ENCODE data around the gene ANKRD61. TPM values are rescaled to one million over a fixed set of nuclear protein-coding genes. Genes with fewer than 3 reads are reported as not detected.
"Not testable (repeated sequence)": the region's sequence is repeated elsewhere in the genome, so short reads cannot be mapped to it uniquely, and the experiment has no call there.

ANKRD61 gene
- total RNA-seq, 1 donor from 2014 or later: 0.58 TPM

DNA sequence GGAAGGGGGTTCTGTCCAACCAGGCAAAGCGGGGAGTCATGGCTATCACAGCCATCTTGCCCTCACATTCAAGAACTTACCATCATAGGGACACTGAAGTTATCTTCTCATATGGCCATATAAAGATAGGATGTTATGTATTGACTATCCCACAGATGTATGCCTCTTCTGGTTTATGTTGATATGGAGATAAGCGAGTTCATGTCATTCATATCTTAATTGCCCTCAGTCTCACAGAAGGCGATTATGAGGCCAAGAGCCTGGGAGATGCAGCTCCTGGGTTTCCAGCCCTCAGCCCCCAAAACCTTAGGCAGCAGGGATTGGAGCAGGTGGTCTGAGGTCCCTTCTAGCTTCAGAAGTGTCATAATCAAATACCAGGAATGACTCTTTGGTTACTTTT, 8.5 kb upstream of the ANKRD61 start:
- H3K4me1 Mint-ChIP-seq: peaks cover 20% of the 10 kb centered on the region
- no peak overlapping the region for H3K27ac Mint-ChIP-seq
- DNase-seq: no peak
- intact Hi-C loops (cut with micrococcal nuclease): no loop called here
- no peaks in the 10 kb centered on the region for H3K9me3 Mint-ChIP-seq
- H3K27me3 Mint-ChIP-seq: no peaks in the 10 kb centered on the region
- peaks cover 74% of the 10 kb centered on the region for H3K36me3 Mint-ChIP-seq (ENCODE audit: low read depth)
- no peak overlapping the region for H3K4me3 Mint-ChIP-seq

DNA sequence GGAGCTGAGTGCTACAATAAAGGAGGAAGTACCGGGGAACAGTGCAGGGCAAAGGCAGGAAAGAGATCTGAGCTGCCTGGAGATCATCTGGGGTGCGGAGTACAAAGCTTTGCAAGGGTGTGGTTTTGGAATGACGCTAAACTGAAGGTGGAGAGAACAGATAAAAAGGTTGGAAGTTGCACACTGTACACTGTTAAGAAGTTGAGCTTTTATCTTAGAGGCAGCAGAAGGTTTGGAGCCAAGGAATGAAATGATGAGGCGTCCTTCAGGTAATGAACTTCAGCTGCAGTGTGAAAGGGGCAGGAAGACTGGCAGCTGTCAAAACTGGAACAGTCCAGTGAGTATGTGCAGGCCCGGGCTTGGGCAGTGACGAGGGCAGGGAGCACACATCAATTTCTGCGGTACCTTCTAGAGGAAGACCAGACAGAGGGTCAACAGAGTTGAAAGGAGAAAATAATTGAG, 7.2 kb upstream of the ANKRD61 start:
- no peak for DNase-seq
- Mint-ChIP-seq H3K4me3 (no peak overlapping the region), H3K27ac (no peak overlapping the region), H3K36me3 (ENCODE audit: low read depth) (peaks cover 75% of the 10 kb centered on the region), H3K9me3 (no peaks in the 10 kb centered on the region), H3K27me3 (no peaks in the 10 kb centered on the region), H3K4me1 (peaks cover 24% of the 10 kb centered on the region)
- intact Hi-C loops (cut with micrococcal nuclease): no loop called here

GRCh38 chr7:6026011-6026819, 5.0 kb upstream of the ANKRD61 start:
- intact Hi-C loops (cut with micrococcal nuclease): no loop called here
- H3K27ac Mint-ChIP-seq: peak overlapping the region; percentile 84
- H3K4me1 Mint-ChIP-seq: peaks cover 24% of the 10 kb centered on the region
- peak overlapping the region; percentile 81 for H3K4me3 Mint-ChIP-seq
- H3K9me3 Mint-ChIP-seq: no peaks in the 10 kb centered on the region
- H3K27me3 Mint-ChIP-seq: no peaks in the 10 kb centered on the region
- peaks cover 67% of the 10 kb centered on the region for H3K36me3 Mint-ChIP-seq (ENCODE audit: low read depth)
- peak; percentile 91 for DNase-seq

DNA sequence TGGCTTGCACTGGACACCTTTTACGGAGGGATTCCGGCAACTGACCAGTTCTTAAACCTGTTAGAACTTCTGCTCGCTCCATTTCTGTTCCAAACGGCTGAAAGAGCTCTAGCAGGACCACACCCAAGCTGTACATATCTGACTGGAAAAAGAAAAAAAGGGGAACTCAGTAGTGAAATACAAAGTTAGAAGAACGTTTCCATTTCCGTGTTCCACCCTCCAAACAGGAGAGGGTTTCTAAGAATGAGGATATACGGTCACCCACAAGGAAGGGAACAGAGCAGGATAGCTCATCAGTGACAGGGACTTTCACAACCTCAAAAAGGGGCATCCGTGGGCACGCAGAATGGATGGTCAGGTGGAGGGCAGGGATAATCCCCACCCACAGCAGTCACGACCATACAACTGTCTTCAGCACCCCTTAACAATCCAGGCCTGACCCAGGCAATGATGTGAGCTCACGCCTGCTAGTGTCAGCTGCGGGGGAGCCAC, 4.3 kb upstream of the ANKRD61 start:
- Mint-ChIP-seq H3K4me1 (peaks cover 25% of the 10 kb centered on the region), H3K9me3 (no peaks in the 10 kb centered on the region), H3K4me3 (peak overlapping the region; percentile 81), H3K27ac (peak overlapping the region; percentile 84), H3K27me3 (no peaks in the 10 kb centered on the region), H3K36me3 (ENCODE audit: low read depth) (peaks cover 65% of the 10 kb centered on the region)
- DNase-seq: no peak
- intact Hi-C loops (cut with micrococcal nuclease): no loop called here

DNA sequence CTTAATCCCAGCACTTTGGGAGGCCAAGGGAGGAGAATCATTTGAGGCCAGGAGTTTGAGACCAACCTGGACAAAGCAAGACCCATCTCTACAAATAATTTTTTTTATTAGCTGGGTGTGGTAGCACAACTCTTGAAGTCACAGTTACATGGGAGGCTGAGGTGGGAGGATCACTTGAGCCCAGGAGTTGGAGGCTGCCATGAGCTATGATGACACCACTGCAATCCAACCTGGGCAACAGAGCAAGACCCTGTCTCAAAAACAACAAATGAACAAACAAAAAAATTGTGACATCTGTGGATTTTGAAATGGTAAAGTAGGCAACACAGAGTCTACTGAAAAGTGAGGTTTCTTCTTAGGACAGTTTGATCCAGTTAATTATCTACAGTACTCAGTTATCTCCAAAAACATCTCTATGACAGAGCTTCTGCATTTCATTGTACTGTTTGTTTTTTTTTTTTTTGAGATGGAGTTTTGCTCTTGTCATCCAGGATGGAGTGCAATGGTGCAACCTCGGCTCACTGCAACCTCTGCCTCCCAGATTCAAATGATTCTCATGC, 3.3 kb upstream of the ANKRD61 start:
- H3K4me3 Mint-ChIP-seq: no peak overlapping the region
- H3K27me3 Mint-ChIP-seq: no peaks in the 10 kb centered on the region
- no peak overlapping the region for H3K27ac Mint-ChIP-seq
- intact Hi-C loops (cut with micrococcal nuclease): no loop called here
- peaks cover 59% of the 10 kb centered on the region for H3K36me3 Mint-ChIP-seq (ENCODE audit: low read depth)
- DNase-seq: no peak
- peaks cover 25% of the 10 kb centered on the region for H3K4me1 Mint-ChIP-seq
- H3K9me3 Mint-ChIP-seq: no peaks in the 10 kb centered on the region

DNA sequence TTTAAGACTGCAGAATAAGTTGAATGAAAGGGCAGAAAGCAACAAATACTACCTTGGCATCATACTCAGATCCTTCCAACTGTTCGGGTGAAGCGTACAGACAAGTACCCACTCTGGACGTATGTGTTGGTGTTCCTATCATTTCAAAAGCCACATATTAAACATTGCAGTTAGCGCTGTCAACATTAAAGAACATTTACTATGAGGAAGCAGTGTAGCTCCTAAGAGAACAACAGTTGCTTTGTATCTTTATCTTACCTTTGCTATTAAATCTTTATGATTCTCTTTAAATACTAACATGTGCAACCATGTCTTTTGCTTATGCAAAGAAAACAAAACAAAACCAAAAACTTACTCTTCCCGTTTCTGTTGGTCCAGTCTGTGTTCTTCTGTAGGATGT, 2.6 kb upstream of the ANKRD61 start:
- no peaks in the 10 kb centered on the region for H3K27me3 Mint-ChIP-seq

DNA sequence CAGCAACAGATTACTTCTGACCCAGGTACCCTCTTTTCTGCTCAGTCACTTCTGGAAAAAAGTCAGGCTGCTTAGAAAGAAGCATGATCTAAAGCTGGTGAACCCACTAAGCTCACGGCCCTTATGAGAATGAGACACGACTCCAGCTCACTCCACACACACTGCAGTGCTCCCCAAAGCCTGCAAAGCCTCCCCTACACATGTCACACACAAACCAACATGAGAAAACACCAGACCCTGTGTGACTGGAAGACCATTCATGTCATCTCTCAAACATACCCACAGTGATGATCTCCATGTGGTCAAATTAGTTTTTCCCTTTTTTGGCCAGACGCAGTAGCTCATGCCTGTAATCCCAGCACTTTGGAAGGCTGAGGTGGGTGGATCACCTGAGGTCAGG, 391 bp downstream of the ANKRD61 start:
- intact Hi-C loops (cut with micrococcal nuclease): no loop called here
- Mint-ChIP-seq H3K9me3 (no peaks in the 10 kb centered on the region), H3K27me3 (no peaks in the 10 kb centered on the region), H3K27ac (peak overlapping the region; percentile 51), H3K4me1 (peaks cover 15% of the 10 kb centered on the region), H3K36me3 (ENCODE audit: low read depth) (peaks cover 64% of the 10 kb centered on the region), H3K4me3 (no peak overlapping the region)
- no peak for DNase-seq

More for the DNA sequence above, 2.6 kb upstream of the ANKRD61 start:
- H3K4me3 Mint-ChIP-seq: no peak overlapping the region
- intact Hi-C loops (cut with micrococcal nuclease): no loop called here
- peaks cover 25% of the 10 kb centered on the region for H3K4me1 Mint-ChIP-seq
- H3K36me3 Mint-ChIP-seq (ENCODE audit: low read depth): peaks cover 57% of the 10 kb centered on the region
- no peak for DNase-seq
- no peak overlapping the region for H3K27ac Mint-ChIP-seq
- no peaks in the 10 kb centered on the region for H3K9me3 Mint-ChIP-seq

DNA sequence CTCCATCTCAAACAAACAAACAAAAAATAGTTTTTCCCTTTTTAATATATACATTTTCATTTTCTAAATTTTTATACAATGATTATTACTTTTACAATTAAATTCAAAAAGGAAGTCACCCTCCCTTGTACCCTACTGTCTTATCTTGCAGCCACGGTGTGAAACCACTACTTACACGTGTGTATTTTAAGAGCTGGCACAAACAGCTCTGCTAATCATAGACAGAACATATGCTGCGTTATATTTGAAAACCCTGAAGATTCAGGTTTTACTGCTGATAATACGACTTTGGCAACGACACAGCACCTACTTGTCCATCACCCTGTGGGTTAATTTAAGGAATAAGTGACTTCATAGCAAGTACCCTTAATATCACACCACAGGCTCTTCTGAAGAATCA, 991 bp downstream of the ANKRD61 start:
- Mint-ChIP-seq H3K27me3 (no peaks in the 10 kb centered on the region), H3K4me1 (peaks cover 9% of the 10 kb centered on the region), H3K27ac (no peak overlapping the region), H3K9me3 (no peaks in the 10 kb centered on the region), H3K4me3 (no peak overlapping the region), H3K36me3 (ENCODE audit: low read depth) (peaks cover 62% of the 10 kb centered on the region)
- no peak for DNase-seq
- intact Hi-C loops (cut with micrococcal nuclease): no loop called here

DNA sequence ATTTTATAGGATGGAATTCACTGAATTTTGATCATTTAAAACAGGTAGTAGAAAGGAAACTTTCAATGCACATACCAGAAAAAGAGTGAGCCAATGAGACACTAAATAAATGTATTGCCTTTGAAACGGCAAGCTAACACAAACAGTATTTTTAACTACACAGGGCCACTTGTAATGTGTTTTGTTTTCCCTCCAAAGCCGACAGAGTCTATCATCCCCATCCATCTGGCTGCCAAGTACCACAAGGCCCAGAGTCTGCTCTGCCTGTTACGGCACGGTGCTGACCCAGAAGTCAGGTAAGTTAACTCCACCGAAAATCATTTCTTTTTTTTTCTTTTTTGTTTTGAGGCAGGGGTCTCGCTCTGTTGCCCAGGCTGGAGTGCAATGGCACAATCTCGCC, 1.5 kb downstream of the ANKRD61 start:
- intact Hi-C loops (cut with micrococcal nuclease): no loop called here
- H3K4me3 Mint-ChIP-seq: no peak overlapping the region
- H3K27me3 Mint-ChIP-seq: no peaks in the 10 kb centered on the region
- peaks cover 61% of the 10 kb centered on the region for H3K36me3 Mint-ChIP-seq (ENCODE audit: low read depth)
- no peaks in the 10 kb centered on the region for H3K9me3 Mint-ChIP-seq
- no peak for DNase-seq
- H3K27ac Mint-ChIP-seq: no peak overlapping the region
- H3K4me1 Mint-ChIP-seq: peaks cover 5% of the 10 kb centered on the region

- Mint-ChIP-seq H3K36me3 (ENCODE audit: low read depth) (peaks cover 56% of the 10 kb centered on the region), H3K9me3 (no peaks in the 10 kb centered on the region), H3K27ac (no peak overlapping the region), H3K27me3 (no peaks in the 10 kb centered on the region), H3K4me3 (no peak overlapping the region), H3K4me1 (peaks cover 2% of the 10 kb centered on the region)
- intact Hi-C loops (cut with micrococcal nuclease): no loop called here
- DNase-seq: no peak
Observed at GRCh38 chr7:6035165-6035564, 4.0 kb downstream of the ANKRD61 start.

DNA sequence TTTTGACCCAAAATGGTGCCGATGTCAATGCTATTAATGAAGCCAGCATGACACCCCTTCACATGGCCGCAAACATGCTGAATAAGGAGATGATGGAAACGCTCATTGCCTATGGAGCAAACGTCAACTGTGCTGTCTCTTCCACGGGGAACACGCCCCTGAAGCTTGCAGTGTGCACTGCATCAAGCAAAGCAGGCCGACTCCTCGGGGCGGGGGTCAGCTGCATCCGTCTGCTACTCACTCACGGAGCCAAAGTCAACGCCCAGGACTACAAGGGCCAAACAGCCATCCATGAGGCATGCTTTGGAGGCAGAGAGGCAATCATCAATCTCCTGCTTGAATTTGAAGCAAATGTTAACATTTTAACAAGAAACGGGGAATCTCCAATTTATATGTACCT, 4.5 kb downstream of the ANKRD61 start:
- Mint-ChIP-seq H3K27ac (no peak overlapping the region), H3K36me3 (ENCODE audit: low read depth) (peaks cover 58% of the 10 kb centered on the region)

DNA sequence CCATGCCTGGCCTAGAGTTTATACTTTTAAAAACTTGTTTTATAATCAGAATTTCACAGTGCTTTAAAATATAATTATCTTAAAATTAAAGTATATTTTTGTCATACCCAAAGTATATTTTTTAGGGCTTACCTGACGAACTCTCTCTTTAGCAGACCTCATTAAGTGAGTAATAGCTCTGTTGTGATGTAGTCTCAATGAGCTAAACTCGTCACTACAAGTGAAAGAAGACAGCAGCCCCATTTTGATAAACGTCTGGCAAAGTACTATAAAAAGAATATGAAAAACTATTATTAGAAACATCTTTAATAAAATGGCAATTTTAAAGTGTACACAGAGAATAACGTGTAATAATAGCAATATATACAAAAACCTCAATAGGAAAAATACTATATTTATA, 18.6 kb downstream of the ANKRD61 start:
- no peaks in the 10 kb centered on the region for H3K27me3 Mint-ChIP-seq
- H3K36me3 Mint-ChIP-seq (ENCODE audit: low read depth): peaks cover 32% of the 10 kb centered on the region
- no peak overlapping the region for H3K27ac Mint-ChIP-seq
- no peaks in the 10 kb centered on the region for H3K9me3 Mint-ChIP-seq
- H3K4me3 Mint-ChIP-seq: no peak overlapping the region
- intact Hi-C loops (cut with micrococcal nuclease): no loop called here
- H3K4me1 Mint-ChIP-seq: no peaks in the 10 kb centered on the region
- DNase-seq: no peak

More for the DNA sequence above, 4.5 kb downstream of the ANKRD61 start:
- DNase-seq: no peak
- Mint-ChIP-seq H3K27me3 (no peaks in the 10 kb centered on the region), H3K4me1 (peaks cover 2% of the 10 kb centered on the region), H3K4me3 (no peak overlapping the region), H3K9me3 (no peaks in the 10 kb centered on the region)
- intact Hi-C loops (cut with micrococcal nuclease): no loop called here

DNA sequence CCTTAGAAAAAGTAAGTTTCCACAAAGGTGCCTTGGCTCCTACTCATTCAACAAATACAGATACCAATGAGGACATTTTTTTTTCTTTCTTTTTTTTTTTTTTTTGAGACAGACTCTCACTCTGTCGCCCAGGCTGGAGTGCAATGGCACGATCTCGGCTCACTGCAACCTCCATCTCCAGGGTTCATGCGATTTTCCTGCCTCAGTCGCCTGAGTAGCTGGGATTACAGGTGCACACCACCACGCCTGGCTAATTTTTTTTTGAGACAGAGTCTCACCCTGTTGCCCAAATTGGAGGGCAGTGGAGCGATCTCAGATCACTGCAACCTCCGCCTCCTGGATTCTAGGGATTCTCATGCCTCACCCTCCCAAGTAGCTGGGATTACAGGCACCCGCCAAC, 20.0 kb downstream of the ANKRD61 start:
- peaks cover 29% of the 10 kb centered on the region for H3K36me3 Mint-ChIP-seq (ENCODE audit: low read depth)
- H3K27me3 Mint-ChIP-seq; H3K4me3 Mint-ChIP-seq; H3K9me3 Mint-ChIP-seq; intact Hi-C loops (cut with micrococcal nuclease); DNase-seq; H3K4me1 Mint-ChIP-seq; H3K27ac Mint-ChIP-seq: not testable (repeated sequence)

DNA sequence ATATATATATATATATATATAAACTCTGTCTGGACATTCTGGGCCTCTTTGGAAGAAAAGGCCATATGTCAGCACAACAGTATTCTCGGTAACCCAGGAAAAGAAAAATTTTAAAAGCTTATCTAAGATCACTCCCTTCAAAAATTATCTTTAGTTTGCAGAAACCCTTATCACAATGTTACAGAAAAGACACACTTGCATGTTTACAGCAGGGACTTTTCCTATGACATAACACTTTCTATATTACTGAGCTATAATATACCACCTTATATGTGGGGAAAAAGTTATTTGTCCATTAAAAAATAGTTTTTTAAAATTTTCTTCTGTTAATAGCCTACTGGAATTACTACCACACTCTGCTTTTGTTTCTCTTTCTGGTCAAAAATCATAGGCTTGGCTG, 25.4 kb downstream of the ANKRD61 start:
- Mint-ChIP-seq H3K4me1 (peaks cover 17% of the 10 kb centered on the region), H3K36me3 (ENCODE audit: low read depth) (peaks cover 16% of the 10 kb centered on the region), H3K27me3 (no peaks in the 10 kb centered on the region), H3K4me3 (no peak overlapping the region), H3K27ac (no peak overlapping the region), H3K9me3 (no peaks in the 10 kb centered on the region)
- no peak for DNase-seq
- intact Hi-C loops (cut with micrococcal nuclease): no loop called here
